Astrocyte (in vitro differentiated cells and primary cell): ENCODE results near the gene RALGPS1. TPM values are rescaled to one million over a fixed set of nuclear protein-coding genes. Genes with fewer than 3 reads are reported as not detected.

Source experiments
- DNase-seq: peaks from one replicate; pipeline ENCODE4 v3.0.0-alpha.2; 2010; ENCODE audit warnings: low read depth
- FAIRE-seq: peaks from 2 replicates; lab custom pipeline; 2011; peaks lifted over from hg19 to GRCh38; lab: Jason Lieb, UNC
- H2AFZ ChIP-seq: 2 replicates; pipeline ENCODE4 v1.6.0; 2012; ENCODE audit warnings: low read depth, low read length, inconsistent platforms
- H3K27ac ChIP-seq: 2 replicates; pipeline ENCODE4 v1.5.1; 2011; ENCODE audit warnings: low read depth, low read length, inconsistent platforms
- H3K27me3 ChIP-seq: 2 replicates; pipeline ENCODE4 v1.6.0; 2011; ENCODE audit warnings: low read length, inconsistent platforms; ENCODE audit not compliant: insufficient read depth
- H3K36me3 ChIP-seq: 2 replicates; pipeline ENCODE4 v1.5.1; 2011; ENCODE audit warnings: low read length, inconsistent platforms; ENCODE audit not compliant: insufficient read depth
- H3K4me1 ChIP-seq: 2 replicates; pipeline ENCODE4 v1.5.1; 2011; ENCODE audit warnings: low read length, inconsistent platforms; ENCODE audit not compliant: insufficient read depth
- H3K4me2 ChIP-seq: 2 replicates; pipeline ENCODE4 v1.6.0; 2012; ENCODE audit warnings: low read length, inconsistent platforms
- H3K4me3 ChIP-seq: 2 replicates; pipeline ENCODE4 v1.5.1; 2011; ENCODE audit warnings: low read depth, mild to moderate bottlenecking, low read length, inconsistent platforms; ENCODE audit not compliant: insufficient read depth
- H3K79me2 ChIP-seq: 2 replicates; pipeline ENCODE4 v1.6.0; 2012; ENCODE audit warnings: mild to moderate bottlenecking, low read length, inconsistent platforms; ENCODE audit not compliant: insufficient read depth
- H3K9ac ChIP-seq: 2 replicates; pipeline ENCODE4 v1.6.0; 2012; ENCODE audit warnings: mild to moderate bottlenecking, low read length, inconsistent platforms
- H3K9me3 ChIP-seq: 2 replicates; pipeline ENCODE4 v1.5.1; 2012; ENCODE audit warnings: low read depth, mild to moderate bottlenecking, low read length, inconsistent platforms; ENCODE audit not compliant: insufficient read depth
- H4K20me1 ChIP-seq: 2 replicates; pipeline ENCODE4 v1.6.0; 2012; ENCODE audit warnings: low read length, inconsistent platforms; ENCODE audit not compliant: insufficient read depth
- H3K27ac Mint-ChIP-seq: one replicate; pipeline ENCODE4 v1.8.0; 2021; ENCODE audit warnings: mild to moderate bottlenecking, mixed read lengths; ENCODE audit not compliant: unreplicated experiment
- H3K27me3 Mint-ChIP-seq: one replicate; pipeline ENCODE4 v1.8.0; 2021; ENCODE audit warnings: low read depth, mixed read lengths; ENCODE audit not compliant: unreplicated experiment
- H3K36me3 Mint-ChIP-seq: one replicate; pipeline ENCODE4 v1.8.0; 2021; ENCODE audit warnings: low read depth, mixed read lengths; ENCODE audit not compliant: unreplicated experiment
- H3K4me1 Mint-ChIP-seq: one replicate; pipeline ENCODE4 v1.8.0; 2021; ENCODE audit warnings: low read depth, mixed read lengths; ENCODE audit not compliant: unreplicated experiment
- H3K4me3 Mint-ChIP-seq: one replicate; pipeline ENCODE4 v1.8.0; 2021; ENCODE audit warnings: mild to moderate bottlenecking, moderate library complexity, mixed read lengths; ENCODE audit not compliant: unreplicated experiment
- H3K9me3 Mint-ChIP-seq: one replicate; pipeline ENCODE4 v1.8.0; 2021; ENCODE audit warnings: mild to moderate bottlenecking, mixed read lengths; ENCODE audit not compliant: unreplicated experiment
- EZH2 ChIP-seq: IDR thresholded peaks from 2 replicates; pipeline ENCODE4 v1.6.1; 2012; ENCODE audit warnings: mild to moderate bottlenecking, low read length, inconsistent platforms; ENCODE audit not compliant: insufficient read depth
- total RNA-seq: library from RNA; stranded (reverse); gene quantifications from 2 replicates; pipeline ENCODE4 v1.2.1, GENCODE V29; 2021
- TF ChIP-seq, protein P1 (sequence below): IDR thresholded peaks from 2 replicates; pipeline ENCODE4 v1.5.1; 2011; ENCODE audit warnings: low read depth, mild to moderate bottlenecking, inconsistent platforms, low read length, moderate library complexity; ENCODE audit not compliant: insufficient read depth

RALGPS1 gene
- total RNA-seq, 1 donor from 2014 or later, result 2.8 TPM

DNA sequence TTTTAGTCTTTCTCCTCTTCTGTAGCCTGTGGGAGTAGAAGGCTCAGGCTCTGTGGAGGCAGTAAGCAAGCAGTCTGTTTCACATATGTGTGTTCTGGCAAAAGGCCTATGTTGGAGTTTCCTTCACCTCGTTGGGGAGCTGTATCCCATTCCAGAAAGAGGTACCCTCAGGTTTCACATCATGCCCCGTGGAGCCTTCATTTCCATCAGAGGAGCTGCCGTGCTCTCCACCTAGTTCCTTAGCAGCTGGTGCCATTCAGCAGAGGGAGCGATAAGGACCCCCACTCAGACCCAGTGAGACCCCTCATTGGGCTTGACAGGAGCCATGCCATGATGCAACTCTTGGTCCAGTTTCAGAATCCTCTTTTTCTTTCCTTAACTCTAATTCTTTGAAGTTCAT, 258.5 kb downstream of the RALGPS1 start:
- H3K4me1 Mint-ChIP-seq, result peaks cover 2% of the 10 kb centered on the region
- FAIRE-seq (no peak), DNase-seq (no peak)
- no peak overlapping the region for H3K4me3 Mint-ChIP-seq
- H3K27me3 ChIP-seq, result no peaks in the 10 kb centered on the region
- no peaks in the 10 kb centered on the region for H3K36me3 ChIP-seq
- H3K9me3 ChIP-seq, result no peaks in the 10 kb centered on the region
- no peaks in the 10 kb centered on the region for H3K4me1 ChIP-seq
- H3K4me2 ChIP-seq, result no peak overlapping the region
- no peaks in the 10 kb centered on the region for H3K79me2 ChIP-seq
- H3K27ac Mint-ChIP-seq, result peak overlapping the region; percentile 10
- H3K9ac ChIP-seq, result no peak overlapping the region
- H2AFZ ChIP-seq, result no peak overlapping the region
- H3K27ac ChIP-seq, result no peak overlapping the region
- H3K9me3 Mint-ChIP-seq, result no peaks in the 10 kb centered on the region
- peaks cover 2% of the 10 kb centered on the region for H3K36me3 Mint-ChIP-seq
- TF ChIP-seq, protein P1, sequence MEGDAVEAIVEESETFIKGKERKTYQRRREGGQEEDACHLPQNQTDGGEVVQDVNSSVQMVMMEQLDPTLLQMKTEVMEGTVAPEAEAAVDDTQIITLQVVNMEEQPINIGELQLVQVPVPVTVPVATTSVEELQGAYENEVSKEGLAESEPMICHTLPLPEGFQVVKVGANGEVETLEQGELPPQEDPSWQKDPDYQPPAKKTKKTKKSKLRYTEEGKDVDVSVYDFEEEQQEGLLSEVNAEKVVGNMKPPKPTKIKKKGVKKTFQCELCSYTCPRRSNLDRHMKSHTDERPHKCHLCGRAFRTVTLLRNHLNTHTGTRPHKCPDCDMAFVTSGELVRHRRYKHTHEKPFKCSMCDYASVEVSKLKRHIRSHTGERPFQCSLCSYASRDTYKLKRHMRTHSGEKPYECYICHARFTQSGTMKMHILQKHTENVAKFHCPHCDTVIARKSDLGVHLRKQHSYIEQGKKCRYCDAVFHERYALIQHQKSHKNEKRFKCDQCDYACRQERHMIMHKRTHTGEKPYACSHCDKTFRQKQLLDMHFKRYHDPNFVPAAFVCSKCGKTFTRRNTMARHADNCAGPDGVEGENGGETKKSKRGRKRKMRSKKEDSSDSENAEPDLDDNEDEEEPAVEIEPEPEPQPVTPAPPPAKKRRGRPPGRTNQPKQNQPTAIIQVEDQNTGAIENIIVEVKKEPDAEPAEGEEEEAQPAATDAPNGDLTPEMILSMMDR, result no peak
- TF ChIP-seq EZH2, result no peak
- no peak overlapping the region for H3K4me3 ChIP-seq
- no peaks in the 10 kb centered on the region for H4K20me1 ChIP-seq
- peaks cover 8% of the 10 kb centered on the region for H3K27me3 Mint-ChIP-seq

- no peak overlapping the region for H2AFZ ChIP-seq
- peaks cover 2% of the 10 kb centered on the region for H3K27me3 ChIP-seq
- no peak overlapping the region for H3K4me3 ChIP-seq
- DNase-seq (no peak), FAIRE-seq (no peak)
- H3K4me3 Mint-ChIP-seq, result no peak overlapping the region
- peaks cover 9% of the 10 kb centered on the region for H3K4me1 Mint-ChIP-seq
- H3K27ac Mint-ChIP-seq, result no peak overlapping the region
- H3K79me2 ChIP-seq, result no peaks in the 10 kb centered on the region
- H3K4me1 ChIP-seq, result no peaks in the 10 kb centered on the region
- no peaks in the 10 kb centered on the region for H3K9me3 ChIP-seq
- peaks cover 9% of the 10 kb centered on the region for H3K27me3 Mint-ChIP-seq
- no peak overlapping the region for H3K4me2 ChIP-seq
- H4K20me1 ChIP-seq, result no peaks in the 10 kb centered on the region
- no peak overlapping the region for H3K9ac ChIP-seq
- no peaks in the 10 kb centered on the region for H3K36me3 ChIP-seq
- no peak overlapping the region for H3K27ac ChIP-seq
- TF ChIP-seq EZH2, result no peak
- TF ChIP-seq, protein P1, result no peak
- no peaks in the 10 kb centered on the region for H3K9me3 Mint-ChIP-seq
- H3K36me3 Mint-ChIP-seq, result no peaks in the 10 kb centered on the region
Observed at GRCh38 chr9:127174386-127175318, 260.1 kb downstream of the RALGPS1 start.

GRCh38 chr9:127175319-127175715, 260.7 kb downstream of the RALGPS1 start:
- Mint-ChIP-seq H3K4me1 (peaks cover 9% of the 10 kb centered on the region), H3K36me3 (no peaks in the 10 kb centered on the region), H3K27me3 (peaks cover 11% of the 10 kb centered on the region), H3K4me3 (no peak overlapping the region), H3K9me3 (no peaks in the 10 kb centered on the region), H3K27ac (no peak overlapping the region)
- no peak overlapping the region for H3K4me3 ChIP-seq
- H3K27me3 ChIP-seq, result peaks cover 2% of the 10 kb centered on the region
- no peak overlapping the region for H2AFZ ChIP-seq
- DNase-seq (no peak), FAIRE-seq (no peak)
- no peaks in the 10 kb centered on the region for H4K20me1 ChIP-seq
- H3K4me2 ChIP-seq, result no peak overlapping the region
- no peak overlapping the region for H3K9ac ChIP-seq
- H3K4me1 ChIP-seq, result no peaks in the 10 kb centered on the region
- H3K27ac ChIP-seq, result no peak overlapping the region
- no peaks in the 10 kb centered on the region for H3K36me3 ChIP-seq
- H3K9me3 ChIP-seq, result no peaks in the 10 kb centered on the region
- no peak for TF ChIP-seq EZH2
- TF ChIP-seq, protein P1, result no peak
- H3K79me2 ChIP-seq, result no peaks in the 10 kb centered on the region
